ENCODE results near the gene VSIG10. TPM values are rescaled to one million over a fixed set of nuclear protein-coding genes. Genes with fewer than 3 reads are reported as not detected.

VSIG10 gene
- total and polyA plus RNA-seq, 2 of the 13 experiments (the other 11 are each of a cell fraction or from before 2014, with no cell fraction given) = 25.6 to 42.5 TPM

DNA sequence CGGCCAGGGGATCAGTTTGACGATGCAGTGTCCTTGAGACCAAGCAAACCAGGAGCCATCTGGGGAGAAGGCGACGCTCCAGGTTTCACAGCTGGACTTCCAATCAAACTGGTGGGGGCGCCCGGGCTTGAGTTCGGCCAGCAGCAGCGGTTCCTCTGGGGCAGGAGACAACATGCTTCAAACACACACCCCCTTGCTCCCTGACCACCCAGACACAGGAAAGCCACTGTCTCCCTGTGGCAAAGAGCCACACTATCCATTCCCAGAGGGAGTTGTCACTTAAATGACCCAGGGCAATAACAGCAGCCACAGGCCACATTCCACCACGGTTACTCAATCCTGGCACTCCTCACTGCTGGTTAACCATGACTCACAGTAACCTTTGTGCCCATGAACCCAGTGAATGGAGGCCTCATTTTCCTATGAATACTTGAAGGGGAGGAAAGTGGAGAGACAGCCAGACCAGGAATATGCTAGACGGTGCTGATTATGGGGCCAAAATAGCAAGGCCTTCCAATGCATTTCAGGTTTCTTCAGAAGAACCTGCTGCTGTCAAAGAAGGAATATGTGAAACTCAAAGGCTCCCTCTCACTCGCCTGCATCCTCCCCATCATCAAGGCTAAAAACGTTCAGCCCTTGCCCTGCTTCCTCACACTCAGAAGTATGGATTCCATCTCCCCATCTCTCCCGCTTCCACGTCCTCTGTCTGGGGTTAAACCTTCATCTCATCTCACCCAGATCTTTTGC lies 51.3 kb downstream of the VSIG10 start (continued):
- TF ChIP-seq ZNF24 (IDR thresholded peaks at IDR 0.05) (0 out of 2 replicates have a peak, but pooled peaks have one; percentile 41), JDP2 (CRISPR knock-in tag; IDR thresholded peaks at IDR 0.05; ENCODE audit: borderline replicate concordance) (no peak), ZNF792 (CRISPR knock-in tag; IDR thresholded peaks at IDR 0.05) (peak; percentile 98), FOXA1 (IDR thresholded peaks at IDR 0.05) (no peak), FOXA1 (CRISPR knock-in tag; IDR thresholded peaks at IDR 0.05) (no peak; the same call in 1 of the 2 replicates), IKZF1 (IDR thresholded peaks at IDR 0.05) (no peak), NFATC3 (CRISPR knock-in tag; IDR thresholded peaks at IDR 0.05) (no peak), ZMYM2 (CRISPR knock-in tag; IDR thresholded peaks at IDR 0.05) (peak; percentile 98), SATB2 (CRISPR knock-in tag; IDR thresholded peaks at IDR 0.05) (no peak), MTA1 (CRISPR knock-in tag; IDR thresholded peaks at IDR 0.05; ENCODE audit: borderline replicate concordance) (peak; percentile 80), PLRG1 (conservative IDR thresholded peaks at IDR 0.05) (no peak), CEBPB (IDR thresholded peaks at IDR 0.05; ENCODE audit: borderline replicate concordance, low read depth, low read length) (peak; percentile 97), DMAP1 (CRISPR knock-in tag; IDR thresholded peaks at IDR 0.05) (peak; percentile 76), RARG (CRISPR knock-in tag; IDR thresholded peaks at IDR 0.05; ENCODE audit: low read depth) (no peak), GTF3A (CRISPR knock-in tag; conservative IDR thresholded peaks at IDR 0.05) (no peak), ZNF749 (CRISPR knock-in tag; IDR thresholded peaks at IDR 0.05; ENCODE audit: borderline replicate concordance) (no peak), PHF20 (CRISPR knock-in tag; IDR thresholded peaks at IDR 0.05) (no peak; the same call in 1 of the 2 replicates), SALL2 (CRISPR knock-in tag; IDR thresholded peaks at IDR 0.05) (peak; percentile 50; the same call in 1 of the 2 replicates), PTBP1 (IDR thresholded peaks at IDR 0.05; ENCODE audit: low read depth, low read length, poor library complexity, severe bottlenecking) (no peak), PCBP2 (optimal IDR thresholded peaks at IDR 0.05; ENCODE audit: low read depth, low read length, poor library complexity, severe bottlenecking) (no peak), NFE2 (CRISPR knock-in tag; IDR thresholded peaks at IDR 0.05) (no peak), KMT2A (CRISPR knock-in tag; IDR thresholded peaks at IDR 0.05) (peak; percentile 80; the same call in 1 of the 2 replicates)
- TF ChIP-seq, protein P1, sequence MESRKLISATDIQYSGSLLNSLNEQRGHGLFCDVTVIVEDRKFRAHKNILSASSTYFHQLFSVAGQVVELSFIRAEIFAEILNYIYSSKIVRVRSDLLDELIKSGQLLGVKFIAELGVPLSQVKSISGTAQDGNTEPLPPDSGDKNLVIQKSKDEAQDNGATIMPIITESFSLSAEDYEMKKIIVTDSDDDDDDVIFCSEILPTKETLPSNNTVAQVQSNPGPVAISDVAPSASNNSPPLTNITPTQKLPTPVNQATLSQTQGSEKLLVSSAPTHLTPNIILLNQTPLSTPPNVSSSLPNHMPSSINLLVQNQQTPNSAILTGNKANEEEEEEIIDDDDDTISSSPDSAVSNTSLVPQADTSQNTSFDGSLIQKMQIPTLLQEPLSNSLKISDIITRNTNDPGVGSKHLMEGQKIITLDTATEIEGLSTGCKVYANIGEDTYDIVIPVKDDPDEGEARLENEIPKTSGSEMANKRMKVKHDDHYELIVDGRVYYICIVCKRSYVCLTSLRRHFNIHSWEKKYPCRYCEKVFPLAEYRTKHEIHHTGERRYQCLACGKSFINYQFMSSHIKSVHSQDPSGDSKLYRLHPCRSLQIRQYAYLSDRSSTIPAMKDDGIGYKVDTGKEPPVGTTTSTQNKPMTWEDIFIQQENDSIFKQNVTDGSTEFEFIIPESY (CRISPR knock-in tag; IDR thresholded peaks at IDR 0.05) = peak; percentile 84
- TF ChIP-seq, protein P2, sequence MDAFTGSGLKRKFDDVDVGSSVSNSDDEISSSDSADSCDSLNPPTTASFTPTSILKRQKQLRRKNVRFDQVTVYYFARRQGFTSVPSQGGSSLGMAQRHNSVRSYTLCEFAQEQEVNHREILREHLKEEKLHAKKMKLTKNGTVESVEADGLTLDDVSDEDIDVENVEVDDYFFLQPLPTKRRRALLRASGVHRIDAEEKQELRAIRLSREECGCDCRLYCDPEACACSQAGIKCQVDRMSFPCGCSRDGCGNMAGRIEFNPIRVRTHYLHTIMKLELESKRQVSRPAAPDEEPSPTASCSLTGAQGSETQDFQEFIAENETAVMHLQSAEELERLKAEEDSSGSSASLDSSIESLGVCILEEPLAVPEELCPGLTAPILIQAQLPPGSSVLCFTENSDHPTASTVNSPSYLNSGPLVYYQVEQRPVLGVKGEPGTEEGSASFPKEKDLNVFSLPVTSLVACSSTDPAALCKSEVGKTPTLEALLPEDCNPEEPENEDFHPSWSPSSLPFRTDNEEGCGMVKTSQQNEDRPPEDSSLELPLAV (CRISPR knock-in tag; conservative IDR thresholded peaks at IDR 0.05; ENCODE audit: low read depth) = no peak
- TF ChIP-seq, protein P3, sequence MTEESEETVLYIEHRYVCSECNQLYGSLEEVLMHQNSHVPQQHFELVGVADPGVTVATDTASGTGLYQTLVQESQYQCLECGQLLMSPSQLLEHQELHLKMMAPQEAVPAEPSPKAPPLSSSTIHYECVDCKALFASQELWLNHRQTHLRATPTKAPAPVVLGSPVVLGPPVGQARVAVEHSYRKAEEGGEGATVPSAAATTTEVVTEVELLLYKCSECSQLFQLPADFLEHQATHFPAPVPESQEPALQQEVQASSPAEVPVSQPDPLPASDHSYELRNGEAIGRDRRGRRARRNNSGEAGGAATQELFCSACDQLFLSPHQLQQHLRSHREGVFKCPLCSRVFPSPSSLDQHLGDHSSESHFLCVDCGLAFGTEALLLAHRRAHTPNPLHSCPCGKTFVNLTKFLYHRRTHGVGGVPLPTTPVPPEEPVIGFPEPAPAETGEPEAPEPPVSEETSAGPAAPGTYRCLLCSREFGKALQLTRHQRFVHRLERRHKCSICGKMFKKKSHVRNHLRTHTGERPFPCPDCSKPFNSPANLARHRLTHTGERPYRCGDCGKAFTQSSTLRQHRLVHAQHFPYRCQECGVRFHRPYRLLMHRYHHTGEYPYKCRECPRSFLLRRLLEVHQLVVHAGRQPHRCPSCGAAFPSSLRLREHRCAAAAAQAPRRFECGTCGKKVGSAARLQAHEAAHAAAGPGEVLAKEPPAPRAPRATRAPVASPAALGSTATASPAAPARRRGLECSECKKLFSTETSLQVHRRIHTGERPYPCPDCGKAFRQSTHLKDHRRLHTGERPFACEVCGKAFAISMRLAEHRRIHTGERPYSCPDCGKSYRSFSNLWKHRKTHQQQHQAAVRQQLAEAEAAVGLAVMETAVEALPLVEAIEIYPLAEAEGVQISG (CRISPR knock-in tag; IDR thresholded peaks at IDR 0.05) = peak; percentile 94
